HL-60/S4 (cell line): Measurements from ENCODE around the gene FOXO6.

ENCODE experiments used
- in situ Hi-C: fragments of 300-500 bp; cut with MboI; formaldehyde crosslinking; loops from 2 replicates; pipeline ENCODE4 v1.14.3; 2022; ENCODE audit warnings: low sequenced_read_pairs

The FOXO6 gene

GRCh38 chr1:41419584-41420295, 58.5 kb downstream of the FOXO6 start:
- in situ Hi-C loops = no loop called here

GRCh38 chr1:41420351-41420750, 59.1 kb downstream of the FOXO6 start:
- in situ Hi-C loops = no loop called here

- in situ Hi-C loops = no loop called here
Observed at GRCh38 chr1:41420860-41421259, 59.6 kb downstream of the FOXO6 start.

- in situ Hi-C loops = no loop called here
Observed at GRCh38 chr1:41422306-41422705, 61.1 kb downstream of the FOXO6 start.

- in situ Hi-C loops = no loop called here
Observed at GRCh38 chr1:41423511-41424191, 62.4 kb downstream of the FOXO6 start.

GRCh38 chr1:41424581-41425118, 63.4 kb downstream of the FOXO6 start:
- in situ Hi-C loops = loop anchor here (25.0 kb wide), 1 partner anchor 387 kb away; no protein-coding TSS in a partner anchor

GRCh38 chr1:41425369-41425768, 64.1 kb downstream of the FOXO6 start:
- in situ Hi-C loops = loop anchor here (25.0 kb wide), 1 partner anchor 388 kb away; no protein-coding TSS in a partner anchor

GRCh38 chr1:41426201-41426890, 65.1 kb downstream of the FOXO6 start:
- in situ Hi-C loops = loop anchor here (25.0 kb wide), 1 partner anchor 389 kb away; no protein-coding TSS in a partner anchor

GRCh38 chr1:41427122-41427913, 66.1 kb downstream of the FOXO6 start:
- in situ Hi-C loops = loop anchor here (25.0 kb wide), 1 partner anchor 390 kb away; no protein-coding TSS in a partner anchor

- in situ Hi-C loops = loop anchor here (25.0 kb wide), 1 partner anchor 391 kb away; no protein-coding TSS in a partner anchor
Observed at GRCh38 chr1:41427916-41428737, 66.9 kb downstream of the FOXO6 start.

GRCh38 chr1:41428738-41429640, 67.8 kb downstream of the FOXO6 start:
- in situ Hi-C loops = loop anchor here (25.0 kb wide), 1 partner anchor 392 kb away; no protein-coding TSS in a partner anchor

GRCh38 chr1:41429641-41430035, 68.4 kb downstream of the FOXO6 start:
- in situ Hi-C loops = loop anchor here (5.0 to 25.0 kb wide), 2 partner anchors 162 to 392 kb away; no protein-coding TSS in a partner anchor

- in situ Hi-C loops = loop anchor here (5.0 to 25.0 kb wide), 2 partner anchors 163 to 393 kb away; no protein-coding TSS in a partner anchor
Observed at GRCh38 chr1:41430069-41430468, 68.8 kb downstream of the FOXO6 start.

- in situ Hi-C loops = loop anchor here (5.0 to 25.0 kb wide), 2 partner anchors 163 to 393 kb away; no protein-coding TSS in a partner anchor
Observed at GRCh38 chr1:41430582-41430981, 69.3 kb downstream of the FOXO6 start.

- in situ Hi-C loops = loop anchor here (5.0 to 25.0 kb wide), 2 partner anchors 164 to 394 kb away; no protein-coding TSS in a partner anchor
Observed at GRCh38 chr1:41431490-41432350, 70.5 kb downstream of the FOXO6 start.
